GM23338 (cell line): ENCODE results near the gene WDSUB1. TPM values are rescaled to one million over a fixed set of nuclear protein-coding genes. Genes with fewer than 3 reads are reported as not detected.

Experiments used
- ATAC-seq: fragments of 200-7000 bp; cut with Tn5 transposase; 3 replicates; pipeline ENCODE4 v1.9.1; 2020
- DNase-seq: peaks from one replicate; pipeline ENCODE4 v3.0.0-alpha.2; 2015; ENCODE audit warnings: low spot score
- H2AFZ ChIP-seq: fragments of 200-600 bp; sonication (generic); 2 replicates; pipeline ENCODE4 v1.8.0; 2016; ENCODE audit warnings: antibody characterized with exemption, mild to moderate bottlenecking, moderate library complexity
- H3F3A ChIP-seq: fragments of 200-600 bp; sonication (generic); replicated peaks from 2 replicates; pipeline ENCODE4 v1.8.0; 2017; ENCODE audit warnings: antibody characterized with exemption, mixed run types, low read depth
- H3K27ac ChIP-seq: fragments of 200-600 bp; sonication (generic); 2 replicates; pipeline ENCODE4 v1.6.1; 2016; ENCODE audit warnings: low read depth
- H3K27me3 ChIP-seq: fragments of 200-600 bp; sonication (generic); 2 replicates; pipeline ENCODE4 v1.8.0; 2016; ENCODE audit warnings: mild to moderate bottlenecking, mixed run types, moderate library complexity; ENCODE audit not compliant: insufficient read depth
- H3K36me3 ChIP-seq: fragments of 200-600 bp; sonication (generic); 2 replicates; pipeline ENCODE4 v1.8.0; 2016; ENCODE audit warnings: mild to moderate bottlenecking; ENCODE audit not compliant: insufficient read depth
- H3K4me1 ChIP-seq: fragments of 200-600 bp; sonication (generic); 2 replicates; pipeline ENCODE4 v1.8.0; 2016; ENCODE audit warnings: mild to moderate bottlenecking, moderate library complexity; ENCODE audit not compliant: insufficient read depth
- H3K4me2 ChIP-seq: fragments of 200-600 bp; sonication (generic); 2 replicates; pipeline ENCODE4 v1.7.1; 2017; ENCODE audit warnings: mixed run types
- H3K4me3 ChIP-seq: fragments of 200-600 bp; sonication (generic); 2 replicates; pipeline ENCODE4 v1.6.1; 2016; ENCODE audit warnings: mixed run types
- H3K79me2 ChIP-seq: fragments of 200-600 bp; sonication (generic); replicated peaks from 2 replicates; pipeline ENCODE4 v1.8.0; 2017; ENCODE audit warnings: mild to moderate bottlenecking; ENCODE audit not compliant: insufficient read depth
- H3K9me2 ChIP-seq: fragments of 200-600 bp; sonication (generic); 2 replicates; pipeline ENCODE4 v1.8.0; 2017; ENCODE audit not compliant: insufficient read depth
- H4K20me1 ChIP-seq: fragments of 200-600 bp; sonication (generic); replicated peaks from 2 replicates; pipeline ENCODE4 v1.8.0; 2017; ENCODE audit warnings: mild to moderate bottlenecking; ENCODE audit not compliant: insufficient read depth
- H3K27ac Mint-ChIP-seq: 2 replicates; pipeline ENCODE4 v1.8.0; 2020; ENCODE audit warnings: inconsistent platforms, mild to moderate bottlenecking, moderate library complexity, mixed read lengths
- H3K27me3 Mint-ChIP-seq: 3 replicates; pipeline ENCODE4 v1.8.0; 2022; ENCODE audit warnings: low read depth, mild to moderate bottlenecking, moderate library complexity, mixed read lengths, inconsistent platforms; ENCODE audit not compliant: insufficient read depth, poor library complexity
- H3K36me3 Mint-ChIP-seq: 3 replicates; pipeline ENCODE4 v1.8.0; 2021; ENCODE audit warnings: low read depth, mild to moderate bottlenecking, inconsistent platforms, moderate library complexity, mixed read lengths
- H3K4me1 Mint-ChIP-seq: 3 replicates; pipeline ENCODE4 v1.8.0; 2020; ENCODE audit warnings: mild to moderate bottlenecking, inconsistent platforms, mixed read lengths
- H3K4me3 Mint-ChIP-seq: 3 replicates; pipeline ENCODE4 v1.8.0; 2021; ENCODE audit warnings: moderate library complexity, mild to moderate bottlenecking, inconsistent platforms, mixed read lengths
- H3K9me3 Mint-ChIP-seq: 3 replicates; pipeline ENCODE4 v1.8.0; 2020; ENCODE audit warnings: moderate library complexity, mild to moderate bottlenecking, inconsistent platforms, mixed read lengths
- ETS1 ChIP-seq: IDR thresholded peaks from 2 replicates; pipeline ENCODE4 v1.6.1; 2016; ENCODE audit warnings: antibody characterized with exemption
- JUNB ChIP-seq: IDR thresholded peaks from one replicate; pipeline ENCODE4 v1.6.1; 2016; ENCODE audit warnings: antibody characterized with exemption; ENCODE audit not compliant: unreplicated experiment
- NANOG ChIP-seq: IDR thresholded peaks from 2 replicates; pipeline ENCODE4 v1.6.1; 2016; ENCODE audit warnings: antibody characterized with exemption, borderline replicate concordance
- STAT1 ChIP-seq: IDR thresholded peaks from one replicate; pipeline ENCODE4 v1.6.1; 2016; ENCODE audit warnings: antibody characterized with exemption; ENCODE audit not compliant: unreplicated experiment
- ZNF331 ChIP-seq: fragments of 250-450 bp; sonication (Bioruptor Pico); IDR thresholded peaks from 2 replicates; pipeline ENCODE4 v1.5.0; 2020; ENCODE audit warnings: low read depth, mild to moderate bottlenecking, moderate library complexity
- polyA plus RNA-seq: library from polyadenylated mRNA; unstranded; fragments of >200 nt; fragmentation: Nextera tagmentation; extraction: Ambion mirVana; gene quantifications from 2 replicates; pipeline ENCODE4 v1.2.1, GENCODE V29; 2016
- total RNA-seq: library from RNA; depleted of rRNA; stranded (reverse); fragments of >200 nt; shearing (Covaris generic); gene quantifications from 2 replicates; pipeline ENCODE4 v1.2.3, GENCODE V29; 2014
- TF ChIP-seq, protein P1 (sequence below): fragments of 250-450 bp; sonication (Bioruptor Pico); IDR thresholded peaks from 2 replicates; pipeline ENCODE4 v1.5.0; 2020; ENCODE audit warnings: mild to moderate bottlenecking, moderate library complexity

Gene WDSUB1
- total and polyA plus RNA-seq, 2 experiments from 2014 or later = 9.9 to 12.2 TPM

DNA sequence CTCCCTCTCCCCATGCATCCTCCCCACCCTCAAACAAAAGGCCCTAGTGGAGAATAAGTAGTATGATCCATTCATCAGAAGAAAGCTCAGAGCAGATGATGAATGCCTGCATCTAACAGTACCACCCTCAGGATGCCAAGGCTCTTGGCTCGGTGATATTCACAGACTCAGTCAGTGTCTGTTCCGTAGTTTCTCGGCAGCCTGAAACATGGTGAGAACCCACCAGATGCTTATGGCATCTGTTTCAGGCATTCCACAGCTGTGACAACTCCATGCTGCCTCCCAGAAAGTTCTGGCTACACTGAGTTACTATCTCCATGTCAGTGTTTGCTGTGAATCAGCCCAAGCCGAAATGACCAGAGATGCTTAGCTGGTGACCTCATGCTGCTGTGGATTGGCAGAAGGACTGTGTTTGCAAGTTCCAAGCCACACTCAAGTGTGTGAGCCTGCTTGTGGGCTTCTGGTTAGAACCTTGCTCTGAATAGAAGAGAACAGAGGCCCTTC lies 83.9 kb downstream of the WDSUB1 start (continued):
- TF ChIP-seq, protein P1, sequence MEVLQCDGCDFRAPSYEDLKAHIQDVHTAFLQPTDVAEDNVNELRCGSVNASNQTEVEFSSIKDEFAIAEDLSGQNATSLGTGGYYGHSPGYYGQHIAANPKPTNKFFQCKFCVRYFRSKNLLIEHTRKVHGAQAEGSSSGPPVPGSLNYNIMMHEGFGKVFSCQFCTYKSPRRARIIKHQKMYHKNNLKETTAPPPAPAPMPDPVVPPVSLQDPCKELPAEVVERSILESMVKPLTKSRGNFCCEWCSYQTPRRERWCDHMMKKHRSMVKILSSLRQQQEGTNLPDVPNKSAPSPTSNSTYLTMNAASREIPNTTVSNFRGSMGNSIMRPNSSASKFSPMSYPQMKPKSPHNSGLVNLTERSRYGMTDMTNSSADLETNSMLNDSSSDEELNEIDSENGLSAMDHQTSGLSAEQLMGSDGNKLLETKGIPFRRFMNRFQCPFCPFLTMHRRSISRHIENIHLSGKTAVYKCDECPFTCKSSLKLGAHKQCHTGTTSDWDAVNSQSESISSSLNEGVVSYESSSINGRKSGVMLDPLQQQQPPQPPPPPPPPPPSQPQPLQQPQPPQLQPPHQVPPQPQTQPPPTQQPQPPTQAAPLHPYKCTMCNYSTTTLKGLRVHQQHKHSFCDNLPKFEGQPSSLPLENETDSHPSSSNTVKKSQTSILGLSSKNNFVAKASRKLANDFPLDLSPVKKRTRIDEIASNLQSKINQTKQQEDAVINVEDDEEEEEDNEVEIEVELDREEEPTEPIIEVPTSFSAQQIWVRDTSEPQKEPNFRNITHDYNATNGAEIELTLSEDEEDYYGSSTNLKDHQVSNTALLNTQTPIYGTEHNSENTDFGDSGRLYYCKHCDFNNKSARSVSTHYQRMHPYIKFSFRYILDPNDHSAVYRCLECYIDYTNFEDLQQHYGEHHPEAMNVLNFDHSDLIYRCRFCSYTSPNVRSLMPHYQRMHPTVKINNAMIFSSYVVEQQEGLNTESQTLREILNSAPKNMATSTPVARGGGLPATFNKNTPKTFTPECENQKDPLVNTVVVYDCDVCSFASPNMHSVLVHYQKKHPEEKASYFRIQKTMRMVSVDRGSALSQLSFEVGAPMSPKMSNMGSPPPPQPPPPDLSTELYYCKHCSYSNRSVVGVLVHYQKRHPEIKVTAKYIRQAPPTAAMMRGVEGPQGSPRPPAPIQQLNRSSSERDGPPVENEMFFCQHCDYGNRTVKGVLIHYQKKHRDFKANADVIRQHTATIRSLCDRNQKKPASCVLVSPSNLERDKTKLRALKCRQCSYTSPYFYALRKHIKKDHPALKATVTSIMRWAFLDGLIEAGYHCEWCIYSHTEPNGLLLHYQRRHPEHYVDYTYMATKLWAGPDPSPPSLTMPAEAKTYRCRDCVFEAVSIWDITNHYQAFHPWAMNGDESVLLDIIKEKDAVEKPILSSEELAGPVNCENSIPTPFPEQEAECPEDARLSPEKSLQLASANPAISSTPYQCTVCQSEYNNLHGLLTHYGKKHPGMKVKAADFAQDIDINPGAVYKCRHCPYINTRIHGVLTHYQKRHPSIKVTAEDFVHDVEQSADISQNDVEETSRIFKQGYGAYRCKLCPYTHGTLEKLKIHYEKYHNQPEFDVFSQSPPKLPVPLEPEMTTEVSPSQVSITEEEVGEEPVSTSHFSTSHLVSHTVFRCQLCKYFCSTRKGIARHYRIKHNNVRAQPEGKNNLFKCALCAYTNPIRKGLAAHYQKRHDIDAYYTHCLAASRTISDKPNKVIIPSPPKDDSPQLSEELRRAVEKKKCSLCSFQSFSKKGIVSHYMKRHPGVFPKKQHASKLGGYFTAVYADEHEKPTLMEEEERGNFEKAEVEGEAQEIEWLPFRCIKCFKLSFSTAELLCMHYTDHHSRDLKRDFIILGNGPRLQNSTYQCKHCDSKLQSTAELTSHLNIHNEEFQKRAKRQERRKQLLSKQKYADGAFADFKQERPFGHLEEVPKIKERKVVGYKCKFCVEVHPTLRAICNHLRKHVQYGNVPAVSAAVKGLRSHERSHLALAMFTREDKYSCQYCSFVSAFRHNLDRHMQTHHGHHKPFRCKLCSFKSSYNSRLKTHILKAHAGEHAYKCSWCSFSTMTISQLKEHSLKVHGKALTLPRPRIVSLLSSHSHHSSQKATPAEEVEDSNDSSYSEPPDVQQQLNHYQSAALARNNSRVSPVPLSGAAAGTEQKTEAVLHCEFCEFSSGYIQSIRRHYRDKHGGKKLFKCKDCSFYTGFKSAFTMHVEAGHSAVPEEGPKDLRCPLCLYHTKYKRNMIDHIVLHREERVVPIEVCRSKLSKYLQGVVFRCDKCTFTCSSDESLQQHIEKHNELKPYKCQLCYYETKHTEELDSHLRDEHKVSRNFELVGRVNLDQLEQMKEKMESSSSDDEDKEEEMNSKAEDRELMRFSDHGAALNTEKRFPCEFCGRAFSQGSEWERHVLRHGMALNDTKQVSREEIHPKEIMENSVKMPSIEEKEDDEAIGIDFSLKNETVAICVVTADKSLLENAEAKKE (CRISPR knock-in tag) = no peak
- TF ChIP-seq JUNB = no peak
- TF ChIP-seq ZNF331 (CRISPR knock-in tag) = no peak
- no peak for TF ChIP-seq NANOG

DNA sequence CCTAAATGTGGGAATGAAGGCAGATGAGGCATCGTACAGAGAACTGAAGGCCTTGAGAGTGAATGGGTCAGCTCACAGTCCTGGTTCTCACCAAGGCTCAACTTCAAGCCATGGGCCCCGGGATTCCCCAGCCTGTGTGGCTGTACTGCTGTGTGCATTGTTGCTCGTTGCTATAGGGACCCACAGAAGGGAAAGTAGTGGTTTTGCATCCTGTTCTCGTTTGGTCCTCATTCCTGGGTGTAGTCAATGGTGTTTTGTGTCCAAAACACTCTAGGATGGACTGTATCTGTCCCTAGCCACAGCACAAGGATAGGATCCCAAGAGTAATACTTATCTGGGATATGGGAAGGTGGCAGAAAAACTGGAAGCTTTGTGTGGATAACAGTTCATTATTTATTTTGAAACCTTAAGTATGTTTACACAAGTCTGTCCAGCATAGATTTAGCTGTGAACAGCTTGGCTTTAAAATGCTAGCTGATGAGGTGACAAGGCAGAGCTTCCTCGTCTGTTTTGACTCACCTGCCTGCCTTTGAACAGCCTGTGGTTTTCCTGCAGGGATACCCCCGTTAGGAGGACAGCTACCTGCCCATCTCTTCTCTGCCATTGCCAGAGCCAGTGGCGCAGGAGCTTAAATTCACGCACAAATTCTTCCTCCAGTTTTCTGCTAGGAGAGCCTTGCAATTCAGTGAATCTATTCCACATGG lies 85.0 kb downstream of the WDSUB1 start:
- Histone ChIP-seq H3K4me2 (no peak overlapping the region), H3K4me1 (no peaks in the 10 kb centered on the region), H3K27ac (no peak overlapping the region), H4K20me1 (no peaks in the 10 kb centered on the region; the same call in 1 of the 2 replicates), H3K4me3 (no peak overlapping the region), H3K27me3 (no peaks in the 10 kb centered on the region; the same call in 1 of the 2 replicates), H3K9me2 (0 out of 2 replicates have a peak, but pooled peaks cover 6% of the 10 kb centered on the region), H3K79me2 (no peaks in the 10 kb centered on the region), H3K36me3 (no peaks in the 10 kb centered on the region), H2AFZ (no peak overlapping the region), H3F3A (no peaks in the 10 kb centered on the region)
- H3K27ac Mint-ChIP-seq = no peak overlapping the region
- H3K9me3 Mint-ChIP-seq = no peaks in the 10 kb centered on the region
- no peaks in the 10 kb centered on the region for H3K4me1 Mint-ChIP-seq
- peaks cover 4% of the 10 kb centered on the region for H3K27me3 Mint-ChIP-seq
- peak; percentile 28; the same call in 1 of the 3 replicates for ATAC-seq
- H3K36me3 Mint-ChIP-seq = no peaks in the 10 kb centered on the region
- no peak overlapping the region for H3K4me3 Mint-ChIP-seq
- no peak for DNase-seq
- TF ChIP-seq, protein P1 (CRISPR knock-in tag) = no peak
- TF ChIP-seq JUNB (no peak), ETS1 (no peak), STAT1 (no peak), ZNF331 (CRISPR knock-in tag) (no peak)
